Measurements from ENCODE around the gene CORO2B. TPM values are rescaled to one million over a fixed set of nuclear protein-coding genes. Genes with fewer than 3 reads are reported as not detected.

Gene CORO2B
- total RNA-seq, 1 donor from 2014 or later: 1.0 TPM

DNA sequence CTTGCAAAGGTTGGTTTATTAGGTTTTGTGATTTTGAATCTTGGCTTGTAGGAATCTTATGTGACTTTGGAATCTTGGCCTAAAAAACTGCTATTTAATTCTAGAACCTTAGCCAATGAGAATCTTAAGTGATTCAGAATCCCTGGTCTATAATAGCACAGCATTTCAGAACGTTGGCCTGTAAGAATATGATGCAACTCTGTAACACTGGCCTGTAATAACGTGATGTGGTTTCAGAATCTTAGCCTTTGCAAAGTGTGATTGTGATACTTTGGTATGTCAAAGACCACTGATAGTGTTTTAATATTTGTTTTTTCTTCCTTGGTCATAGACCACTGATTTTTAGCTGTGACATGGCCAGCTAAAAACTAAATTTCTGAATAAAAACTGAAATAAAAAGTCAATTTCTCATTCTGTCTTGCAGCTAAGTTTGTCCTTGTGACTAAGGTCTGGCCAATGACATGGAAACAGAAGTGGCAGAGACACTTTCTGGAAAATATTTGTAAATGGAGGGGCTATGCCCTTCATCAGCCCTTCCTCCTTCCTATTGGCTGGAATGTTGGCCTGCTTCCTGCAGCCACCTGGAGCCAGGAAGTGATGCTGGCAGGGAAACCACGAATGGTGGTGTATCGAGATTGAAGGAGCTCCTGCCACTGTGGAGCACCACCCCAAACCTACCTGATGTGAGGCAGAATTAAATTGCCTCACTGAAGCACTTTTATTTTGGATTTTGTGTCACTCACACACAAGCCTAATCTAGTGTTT, 42.3 kb upstream of the CORO2B start:
- H3K4me2 ChIP-seq: no peak overlapping the region
- TF ChIP-seq EZH2phosphoT487 (IDR thresholded peaks at IDR 0.05) (no peak), EZH2 (IDR thresholded peaks at IDR 0.05) (no peak)
- TF ChIP-seq, protein P1, sequence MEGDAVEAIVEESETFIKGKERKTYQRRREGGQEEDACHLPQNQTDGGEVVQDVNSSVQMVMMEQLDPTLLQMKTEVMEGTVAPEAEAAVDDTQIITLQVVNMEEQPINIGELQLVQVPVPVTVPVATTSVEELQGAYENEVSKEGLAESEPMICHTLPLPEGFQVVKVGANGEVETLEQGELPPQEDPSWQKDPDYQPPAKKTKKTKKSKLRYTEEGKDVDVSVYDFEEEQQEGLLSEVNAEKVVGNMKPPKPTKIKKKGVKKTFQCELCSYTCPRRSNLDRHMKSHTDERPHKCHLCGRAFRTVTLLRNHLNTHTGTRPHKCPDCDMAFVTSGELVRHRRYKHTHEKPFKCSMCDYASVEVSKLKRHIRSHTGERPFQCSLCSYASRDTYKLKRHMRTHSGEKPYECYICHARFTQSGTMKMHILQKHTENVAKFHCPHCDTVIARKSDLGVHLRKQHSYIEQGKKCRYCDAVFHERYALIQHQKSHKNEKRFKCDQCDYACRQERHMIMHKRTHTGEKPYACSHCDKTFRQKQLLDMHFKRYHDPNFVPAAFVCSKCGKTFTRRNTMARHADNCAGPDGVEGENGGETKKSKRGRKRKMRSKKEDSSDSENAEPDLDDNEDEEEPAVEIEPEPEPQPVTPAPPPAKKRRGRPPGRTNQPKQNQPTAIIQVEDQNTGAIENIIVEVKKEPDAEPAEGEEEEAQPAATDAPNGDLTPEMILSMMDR (IDR thresholded peaks at IDR 0.05): no peak
- no peaks in the 10 kb centered on the region for H3K4me1 ChIP-seq
- Mint-ChIP-seq H3K4me1 (no peaks in the 10 kb centered on the region), H3K4me3 (no peak overlapping the region), H3K27me3 (ENCODE audit: insufficient read depth, low read depth) (peaks cover 3% of the 10 kb centered on the region), H3K9me3 (peaks cover 16% of the 10 kb centered on the region), H3K27ac (no peak overlapping the region), H3K36me3 (no peaks in the 10 kb centered on the region)
- DNase-seq (ENCODE audit: low spot score): no peak
- no peaks in the 10 kb centered on the region for H3F3A ChIP-seq (ENCODE audit: low read depth)
- no peaks in the 10 kb centered on the region for H3K79me2 ChIP-seq (ENCODE audit: low read depth)
- H3K9me3 ChIP-seq (ENCODE audit: low read depth): no peaks in the 10 kb centered on the region
- H4K20me1 ChIP-seq (ENCODE audit: low read depth): no peaks in the 10 kb centered on the region
- no peak overlapping the region for H2AFZ ChIP-seq (replicated peaks)
- H3K27ac ChIP-seq: no peak overlapping the region
- H3K36me3 ChIP-seq: no peaks in the 10 kb centered on the region
- no peaks in the 10 kb centered on the region for H3K27me3 ChIP-seq
- H3K9ac ChIP-seq: no peak overlapping the region
- no peak overlapping the region for H3K4me3 ChIP-seq

DNA sequence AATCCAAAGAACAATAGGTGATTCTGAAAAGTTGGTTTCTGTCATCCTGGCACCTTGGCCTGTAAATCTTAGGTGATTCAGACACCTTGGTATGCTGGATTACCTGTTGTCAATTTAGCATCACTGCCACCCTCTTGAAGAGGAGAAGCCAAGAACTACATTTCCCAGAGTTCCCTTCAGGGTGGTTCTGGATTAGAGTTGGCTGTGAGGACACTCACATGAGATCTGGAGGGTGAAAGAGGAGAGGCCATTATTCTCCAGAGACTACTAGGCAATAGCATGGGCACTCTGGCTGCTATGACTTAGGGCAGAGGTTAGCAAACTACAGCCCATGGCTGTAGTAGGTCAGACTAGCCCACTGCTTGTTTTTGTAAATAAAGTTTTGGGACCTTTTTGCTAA, 41.7 kb upstream of the CORO2B start:
- Histone ChIP-seq H3F3A (ENCODE audit: low read depth) (no peaks in the 10 kb centered on the region), H3K79me2 (ENCODE audit: low read depth) (no peaks in the 10 kb centered on the region), H3K4me3 (no peak overlapping the region), H3K4me2 (no peak overlapping the region), H3K36me3 (no peaks in the 10 kb centered on the region), H3K27me3 (no peaks in the 10 kb centered on the region), H3K4me1 (no peaks in the 10 kb centered on the region), H4K20me1 (ENCODE audit: low read depth) (no peaks in the 10 kb centered on the region), H3K9ac (no peak overlapping the region), H3K27ac (no peak overlapping the region), H2AFZ (replicated peaks) (no peak overlapping the region), H3K9me3 (ENCODE audit: low read depth) (no peaks in the 10 kb centered on the region)
- Mint-ChIP-seq H3K9me3 (peaks cover 13% of the 10 kb centered on the region), H3K36me3 (no peaks in the 10 kb centered on the region), H3K4me1 (no peaks in the 10 kb centered on the region), H3K27me3 (ENCODE audit: insufficient read depth, low read depth) (peaks cover 2% of the 10 kb centered on the region), H3K27ac (no peak overlapping the region), H3K4me3 (no peak overlapping the region)
- no peak for DNase-seq (ENCODE audit: low spot score)
- TF ChIP-seq, protein P1 (IDR thresholded peaks at IDR 0.05): no peak
- no peak for TF ChIP-seq EZH2 (IDR thresholded peaks at IDR 0.05)
- no peak for TF ChIP-seq EZH2phosphoT487 (IDR thresholded peaks at IDR 0.05)

DNA sequence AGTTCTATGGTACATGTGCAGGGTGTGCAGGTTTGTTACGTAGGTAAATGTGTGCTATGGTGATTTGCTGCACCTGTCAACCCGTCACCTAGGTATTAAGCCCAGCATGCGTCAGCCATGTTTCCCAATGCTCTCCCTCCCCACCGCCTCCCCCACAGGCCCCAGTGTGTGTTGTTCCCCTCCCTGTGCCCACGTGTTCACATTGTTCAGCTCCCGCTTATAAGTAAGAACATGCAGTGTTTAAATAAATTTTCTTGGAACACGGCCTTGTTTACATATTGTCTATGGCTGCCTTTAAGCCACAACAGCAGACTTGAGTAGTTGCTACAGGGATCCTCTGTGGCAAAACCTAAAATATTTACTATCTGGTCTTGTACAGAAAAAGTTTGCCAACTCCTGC, 41.3 kb upstream of the CORO2B start:
- Histone ChIP-seq H3K36me3 (no peaks in the 10 kb centered on the region), H3K4me3 (no peak overlapping the region), H3F3A (ENCODE audit: low read depth) (no peaks in the 10 kb centered on the region), H3K9me3 (ENCODE audit: low read depth) (no peaks in the 10 kb centered on the region), H3K4me2 (no peak overlapping the region), H3K27ac (no peak overlapping the region), H3K9ac (no peak overlapping the region), H4K20me1 (ENCODE audit: low read depth) (no peaks in the 10 kb centered on the region), H2AFZ (replicated peaks) (no peak overlapping the region), H3K27me3 (no peaks in the 10 kb centered on the region), H3K79me2 (ENCODE audit: low read depth) (no peaks in the 10 kb centered on the region), H3K4me1 (no peaks in the 10 kb centered on the region)
- DNase-seq (ENCODE audit: low spot score): no peak
- Mint-ChIP-seq H3K4me1 (no peaks in the 10 kb centered on the region), H3K27ac (no peak overlapping the region), H3K27me3 (ENCODE audit: insufficient read depth, low read depth) (no peaks in the 10 kb centered on the region), H3K9me3 (peaks cover 9% of the 10 kb centered on the region), H3K36me3 (no peaks in the 10 kb centered on the region), H3K4me3 (no peak overlapping the region)
- TF ChIP-seq EZH2phosphoT487 (IDR thresholded peaks at IDR 0.05) (no peak), EZH2 (IDR thresholded peaks at IDR 0.05) (no peak)
- TF ChIP-seq, protein P1 (IDR thresholded peaks at IDR 0.05): no peak

All from neural progenitor cell (in vitro differentiated cells).